PFSK-1 (cell line): Measurements from ENCODE around the gene GRM4.

Experiments used
- FOXP2 ChIP-seq: optimal IDR thresholded peaks from 2 replicates; pipeline ENCODE3; 2011; ENCODE audit warnings: borderline replicate concordance, control low read depth, inconsistent platforms; ENCODE audit not compliant: insufficient read depth; ENCODE audit errors: extremely low read length, extremely low read depth
- POLR2AphosphoS5 ChIP-seq: IDR thresholded peaks from 2 replicates; pipeline ENCODE4 v1.6.1; 2012; ENCODE audit warnings: low read depth, mild to moderate bottlenecking, control low read depth, low read length, moderate library complexity
- REST ChIP-seq, 2 experiments: IDR thresholded peaks; 2 replicates each; pipeline versions ENCODE4 v1.6.1 to v1.8.0; 2011 to 2012; ENCODE audit warnings: low read depth in 2 of 2, low read length in 2 of 2, control low read depth in 1 of 2, inconsistent platforms in 1 of 2, mild to moderate bottlenecking in 1 of 2, moderate library complexity in 1 of 2; ENCODE audit not compliant: insufficient read depth in 1 of 2
- SIN3A ChIP-seq: IDR thresholded peaks from 2 replicates; pipeline ENCODE4 v1.6.1; 2012; ENCODE audit warnings: mild to moderate bottlenecking, low read length, moderate library complexity, borderline replicate concordance; ENCODE audit not compliant: insufficient read depth
- TAF1 ChIP-seq: IDR thresholded peaks from 2 replicates; pipeline ENCODE4 v1.6.1; 2012; ENCODE audit warnings: low read length, control low read depth, borderline replicate concordance; ENCODE audit not compliant: insufficient read depth

The GRM4 gene

DNA sequence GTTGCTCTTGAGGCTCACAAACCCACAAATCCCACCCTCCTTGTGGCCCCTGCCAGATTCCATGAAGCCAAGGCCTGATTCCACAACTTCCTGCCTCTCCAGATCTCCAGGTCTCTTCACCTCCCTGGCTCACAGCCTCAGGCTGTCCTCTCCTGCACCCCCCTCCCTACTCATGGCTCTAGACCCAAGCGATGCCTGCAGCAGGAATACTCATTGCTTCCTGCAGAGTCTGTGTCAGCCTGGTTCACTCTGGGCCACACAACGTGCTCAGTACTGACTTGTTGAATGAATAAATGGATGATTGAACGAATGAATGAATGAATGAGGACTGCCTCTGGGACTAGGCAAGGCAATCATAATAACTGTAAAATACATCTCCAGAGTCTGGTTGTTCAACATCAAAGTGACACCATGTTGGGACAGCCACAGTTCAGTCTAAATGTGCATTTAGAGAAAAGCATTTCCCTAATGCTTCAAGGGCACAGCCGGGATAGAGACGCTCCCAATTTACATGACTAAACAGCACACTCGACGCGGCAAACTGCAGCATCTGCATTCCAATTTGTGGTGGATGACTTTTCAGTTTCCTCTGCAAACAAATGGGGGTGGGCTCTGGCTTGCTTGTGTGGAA lies 139.9 kb downstream of the GRM4 start:
- no peak for TF ChIP-seq SIN3A
- no peak for TF ChIP-seq FOXP2
- TF ChIP-seq TAF1 = no peak
- no peak for TF ChIP-seq POLR2AphosphoS5

GRCh38 chr6:34004706-34005105 lies 141.2 kb downstream of the GRM4 start:
- TF ChIP-seq SIN3A (no peak), REST (IDR thresholded peaks at IDR 0.05; ENCODE audit: insufficient read depth in 1 of 2, low read depth in 2 of 2, low read length in 2 of 2) (no peak), POLR2AphosphoS5 (no peak), FOXP2 (no peak), TAF1 (no peak)

- TF ChIP-seq SIN3A (no peak), TAF1 (no peak), POLR2AphosphoS5 (no peak), REST (IDR thresholded peaks at IDR 0.05; ENCODE audit: insufficient read depth in 1 of 2, low read depth in 2 of 2, low read length in 2 of 2) (no peak), FOXP2 (no peak)
Measured at GRCh38 chr6:34003962-34004361, 141.9 kb downstream of the GRM4 start.

DNA sequence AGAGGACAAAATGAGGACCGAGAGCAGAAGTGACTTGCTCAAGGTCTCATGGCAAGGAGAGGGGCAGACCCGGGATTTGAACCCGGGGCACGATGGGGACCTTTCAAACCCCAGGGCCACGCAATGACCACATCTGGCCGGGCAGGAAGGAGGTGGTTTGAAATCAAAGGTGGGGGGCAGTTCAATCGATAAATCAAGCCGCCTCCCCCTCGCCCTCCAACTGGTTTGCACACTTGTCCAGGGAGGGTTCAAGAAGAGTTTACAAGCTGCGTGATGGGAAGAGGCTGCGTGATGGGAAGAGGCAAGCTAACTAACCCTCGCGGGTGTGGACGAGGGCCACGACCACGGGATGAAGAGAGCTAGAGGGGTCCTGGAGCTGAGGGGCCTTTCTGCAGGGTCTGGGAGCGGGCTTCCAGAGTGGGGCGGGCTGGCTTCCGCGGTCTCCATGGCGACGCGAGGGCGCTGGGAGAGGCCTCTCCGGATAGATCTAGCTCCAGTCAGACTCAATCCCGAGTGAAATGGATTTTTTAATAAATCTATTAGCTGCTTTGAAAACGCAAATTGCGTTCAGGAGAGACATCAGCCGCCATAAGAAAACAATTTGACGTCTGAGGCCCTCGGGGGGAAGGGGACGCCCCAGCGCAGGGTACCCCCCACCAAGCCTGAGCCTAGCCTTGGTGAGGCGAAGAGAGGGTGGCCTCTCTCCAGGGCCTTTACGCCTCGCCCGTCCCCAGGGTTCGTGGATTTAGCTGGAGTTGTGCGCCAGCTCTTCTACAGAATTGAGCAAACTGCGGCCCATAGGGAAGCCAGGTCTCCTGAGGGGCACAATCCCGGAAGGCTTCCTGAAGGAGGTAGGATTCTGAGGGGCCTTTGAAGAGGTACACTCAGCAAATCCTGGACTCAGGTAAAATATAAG lies 143.9 kb downstream of the GRM4 start:
- no peak for TF ChIP-seq REST (IDR thresholded peaks at IDR 0.05; ENCODE audit: insufficient read depth in 1 of 2, low read depth in 2 of 2, low read length in 2 of 2)
- no peak for TF ChIP-seq POLR2AphosphoS5
- no peak for TF ChIP-seq SIN3A
- TF ChIP-seq FOXP2 = no peak
- no peak for TF ChIP-seq TAF1

GRCh38 chr6:34000281-34000680 lies 145.6 kb downstream of the GRM4 start:
- no peak for TF ChIP-seq SIN3A
- no peak for TF ChIP-seq REST (IDR thresholded peaks at IDR 0.05; ENCODE audit: insufficient read depth in 1 of 2, low read depth in 2 of 2, low read length in 2 of 2)
- TF ChIP-seq FOXP2 = no peak
